Activated CD8-positive, alpha-beta memory T cell treated with anti-CD3 and anti-CD28 coated beads, Interleukin-2, amount 50 U/mL, for 24 hours (primary cell): ENCODE measurements around the gene NCMAP.
"Not testable (repeated sequence)": the region's sequence is repeated elsewhere in the genome, so short reads cannot be mapped to it uniquely, and the experiment has no call there.

Experiments used
- DNase-seq: peaks from one replicate; pipeline ENCODE4 v3.0.0-alpha.2; 2020; ENCODE audit errors: extremely low read depth

The NCMAP gene

GRCh38 chr1:24555591-24556413 lies at the start of gene NCMAP:
TSS of gene NCMAP (plus strand) at chr1:24556087. CDS start at chr1:24595431, 39,344 bp downstream.
- DNase-seq = no peak

GRCh38 chr1:24506691-24507381 lies 49.1 kb upstream of the NCMAP start:
- DNase-seq = no peak

- no peak for DNase-seq
Measured at GRCh38 chr1:24507405-24507804, 48.5 kb upstream of the NCMAP start.

- DNase-seq = no peak
Measured at GRCh38 chr1:24508911-24509310, 47.0 kb upstream of the NCMAP start.

GRCh38 chr1:24513706-24514105 lies 42.2 kb upstream of the NCMAP start:
- DNase-seq = no peak

GRCh38 chr1:24514946-24515345 lies 40.9 kb upstream of the NCMAP start:
- DNase-seq = no peak

- DNase-seq = not testable (repeated sequence)
Measured at GRCh38 chr1:24515671-24516209, 40.1 kb upstream of the NCMAP start.

- DNase-seq = no peak
Measured at GRCh38 chr1:24516506-24516905, 39.4 kb upstream of the NCMAP start.

- no peak for DNase-seq
Measured at GRCh38 chr1:24517898-24518297, 38.0 kb upstream of the NCMAP start.

GRCh38 chr1:24520282-24520681 lies 35.6 kb upstream of the NCMAP start:
- not testable (repeated sequence) for DNase-seq

- no peak for DNase-seq
Measured at GRCh38 chr1:24525606-24526005, 30.3 kb upstream of the NCMAP start.

GRCh38 chr1:24526045-24526444 lies 29.8 kb upstream of the NCMAP start:
- no peak for DNase-seq

- no peak for DNase-seq
Measured at GRCh38 chr1:24526940-24527542, 28.8 kb upstream of the NCMAP start.

- no peak for DNase-seq
Measured at GRCh38 chr1:24528744-24529143, 27.1 kb upstream of the NCMAP start.

- DNase-seq = not testable (repeated sequence)
Measured at GRCh38 chr1:24529292-24529691, 26.6 kb upstream of the NCMAP start.

GRCh38 chr1:24535021-24535424 lies 20.9 kb upstream of the NCMAP start:
- peak; percentile 43 for DNase-seq

- no peak for DNase-seq
Measured at GRCh38 chr1:24535778-24536177, 20.1 kb upstream of the NCMAP start.

GRCh38 chr1:24536391-24536840 lies 19.5 kb upstream of the NCMAP start:
- peak; percentile 46 for DNase-seq

- no peak for DNase-seq
Measured at GRCh38 chr1:24540051-24540905, 15.6 kb upstream of the NCMAP start.

GRCh38 chr1:24540906-24541710 lies 14.8 kb upstream of the NCMAP start:
- DNase-seq = no peak
